HG03045 (cell line): ENCODE measurements around the gene AP2M1.
"Not testable (repeated sequence)": the region's sequence is repeated elsewhere in the genome, so short reads cannot be mapped to it uniquely, and the experiment has no call there.

Source experiments
- ATAC-seq: cut with Tn5 transposase; IDR thresholded peaks from one replicate; pipeline ENCODE4 v1.9.1; 2021; ENCODE audit warnings: mild to moderate bottlenecking, moderate library complexity; ENCODE audit not compliant: unreplicated experiment

AP2M1 gene

GRCh38 chr3:184156522-184156955, 18.1 kb upstream of the AP2M1 start:
- ATAC-seq, result no peak

DNA sequence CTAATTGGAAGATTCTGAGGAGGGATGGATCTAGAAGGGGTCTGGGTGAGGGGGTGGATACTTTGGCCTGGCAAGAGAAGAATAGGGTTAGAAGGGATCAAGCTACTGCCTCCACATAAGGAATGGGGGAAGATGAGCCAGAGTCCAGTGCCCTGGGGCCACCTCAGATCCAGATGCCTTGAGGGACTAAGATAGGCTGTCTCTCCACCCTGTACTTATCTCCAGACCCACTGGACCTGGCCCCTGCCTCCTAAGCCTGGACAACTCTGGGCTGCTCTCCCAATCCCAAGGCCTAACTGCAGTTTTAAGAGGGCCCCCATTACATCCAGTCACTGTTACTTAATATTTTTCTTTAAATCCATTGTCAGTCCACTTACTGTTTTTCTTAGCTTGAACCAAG, 17.4 kb upstream of the AP2M1 start:
- ATAC-seq, result no peak

DNA sequence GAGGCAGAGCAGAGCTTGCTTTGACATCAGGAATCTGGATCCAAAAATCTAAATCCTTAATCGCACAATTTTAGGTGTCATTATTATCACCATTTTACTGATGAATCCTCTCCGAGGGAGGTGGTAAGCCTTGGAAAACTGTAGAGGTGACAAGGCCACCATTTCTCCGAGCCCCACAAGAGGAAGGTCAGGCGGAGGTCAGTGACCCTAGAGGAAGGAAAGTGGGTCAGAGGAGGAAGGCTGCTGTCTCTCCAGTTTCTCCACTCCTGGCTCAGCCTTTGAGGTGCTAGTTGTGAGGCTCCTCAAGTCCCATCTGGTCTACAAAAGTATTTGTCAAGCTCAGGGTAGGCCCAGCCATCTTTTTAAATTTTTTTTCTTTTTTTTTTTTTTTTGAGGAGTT, 16.3 kb upstream of the AP2M1 start:
- no peak for ATAC-seq

GRCh38 chr3:184160456-184160855, 14.2 kb upstream of the AP2M1 start:
- ATAC-seq, result no peak

GRCh38 chr3:184162571-184163070, 12.0 kb upstream of the AP2M1 start:
- ATAC-seq, result not testable (repeated sequence)

DNA sequence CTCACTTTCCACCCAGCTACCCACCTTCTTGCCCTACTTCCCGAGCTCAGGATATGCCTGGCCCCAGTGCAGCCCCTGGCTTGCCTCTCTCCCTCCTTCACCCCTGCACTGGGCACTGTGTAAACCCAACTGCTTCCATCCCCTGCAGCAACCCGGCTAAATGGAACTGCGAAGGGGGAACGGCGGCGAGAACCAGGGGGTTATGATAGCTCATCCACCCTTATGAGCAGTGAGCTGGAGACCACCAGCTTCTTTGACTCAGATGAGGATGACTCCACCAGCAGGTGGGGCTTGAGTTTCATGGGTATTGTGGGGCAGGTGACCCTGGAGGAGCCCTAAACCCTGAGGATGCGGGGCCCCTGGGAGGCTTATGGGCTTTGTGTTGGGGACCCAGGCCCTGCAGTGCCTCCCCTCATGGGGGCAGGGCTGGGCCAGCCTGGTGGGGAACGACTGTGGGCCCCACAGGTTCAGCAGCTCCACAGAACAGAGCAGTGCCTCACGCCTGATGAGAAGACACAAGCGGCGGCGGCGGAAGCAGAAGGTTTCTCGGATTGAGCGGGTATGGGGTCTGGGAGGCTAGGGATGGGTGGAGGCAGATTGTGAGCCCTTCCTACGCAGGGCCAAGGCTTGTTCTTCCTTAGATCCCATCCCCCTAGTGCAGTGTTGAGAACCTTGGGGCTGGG, 9.9 kb upstream of the AP2M1 start:
- ATAC-seq, result no peak

DNA sequence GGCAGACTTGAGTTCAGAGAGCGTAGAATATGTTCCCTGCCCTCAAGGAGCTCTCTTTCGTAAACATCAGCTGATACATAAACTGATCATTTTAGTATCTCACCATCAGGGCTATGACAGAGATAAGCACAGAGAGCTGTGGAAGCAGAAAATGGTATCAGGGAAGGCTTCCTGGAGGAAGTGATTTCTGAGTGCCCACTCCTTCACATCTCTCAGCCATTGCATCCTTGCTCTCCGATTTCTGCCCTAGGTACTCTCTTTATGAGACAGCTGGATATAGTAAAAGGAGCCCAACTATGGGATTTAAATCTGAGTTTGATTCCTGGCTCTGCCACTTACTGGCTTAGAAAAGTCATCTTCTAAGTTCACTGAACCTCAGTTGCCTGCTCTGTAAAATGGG, 9.1 kb upstream of the AP2M1 start:
- no peak for ATAC-seq

DNA sequence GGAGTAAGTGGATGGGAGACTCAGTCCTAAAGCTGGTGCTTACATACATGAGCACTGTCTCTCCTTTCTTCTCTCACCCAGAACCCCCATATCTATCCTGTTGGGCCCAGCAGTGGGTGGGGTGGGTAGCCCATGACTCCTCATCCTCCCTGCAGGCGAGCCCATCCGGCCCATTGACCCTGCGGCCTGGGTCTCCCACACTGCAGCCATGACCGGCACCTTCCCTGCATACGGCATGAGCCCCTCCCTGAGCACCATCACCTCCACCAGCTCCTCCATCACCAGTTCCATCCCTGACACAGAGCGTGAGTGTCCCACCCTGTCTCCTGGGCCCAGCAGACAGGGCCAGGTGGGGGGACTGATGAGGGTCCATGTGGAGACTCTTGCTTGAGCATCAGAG, 8.0 kb upstream of the AP2M1 start:
- ATAC-seq, result no peak

- no peak for ATAC-seq
These were observed 6.9 kb upstream of the AP2M1 start for GRCh38 chr3:184167786-184168185.

GRCh38 chr3:184168363-184169120, 6.1 kb upstream of the AP2M1 start:
- no peak for ATAC-seq

DNA sequence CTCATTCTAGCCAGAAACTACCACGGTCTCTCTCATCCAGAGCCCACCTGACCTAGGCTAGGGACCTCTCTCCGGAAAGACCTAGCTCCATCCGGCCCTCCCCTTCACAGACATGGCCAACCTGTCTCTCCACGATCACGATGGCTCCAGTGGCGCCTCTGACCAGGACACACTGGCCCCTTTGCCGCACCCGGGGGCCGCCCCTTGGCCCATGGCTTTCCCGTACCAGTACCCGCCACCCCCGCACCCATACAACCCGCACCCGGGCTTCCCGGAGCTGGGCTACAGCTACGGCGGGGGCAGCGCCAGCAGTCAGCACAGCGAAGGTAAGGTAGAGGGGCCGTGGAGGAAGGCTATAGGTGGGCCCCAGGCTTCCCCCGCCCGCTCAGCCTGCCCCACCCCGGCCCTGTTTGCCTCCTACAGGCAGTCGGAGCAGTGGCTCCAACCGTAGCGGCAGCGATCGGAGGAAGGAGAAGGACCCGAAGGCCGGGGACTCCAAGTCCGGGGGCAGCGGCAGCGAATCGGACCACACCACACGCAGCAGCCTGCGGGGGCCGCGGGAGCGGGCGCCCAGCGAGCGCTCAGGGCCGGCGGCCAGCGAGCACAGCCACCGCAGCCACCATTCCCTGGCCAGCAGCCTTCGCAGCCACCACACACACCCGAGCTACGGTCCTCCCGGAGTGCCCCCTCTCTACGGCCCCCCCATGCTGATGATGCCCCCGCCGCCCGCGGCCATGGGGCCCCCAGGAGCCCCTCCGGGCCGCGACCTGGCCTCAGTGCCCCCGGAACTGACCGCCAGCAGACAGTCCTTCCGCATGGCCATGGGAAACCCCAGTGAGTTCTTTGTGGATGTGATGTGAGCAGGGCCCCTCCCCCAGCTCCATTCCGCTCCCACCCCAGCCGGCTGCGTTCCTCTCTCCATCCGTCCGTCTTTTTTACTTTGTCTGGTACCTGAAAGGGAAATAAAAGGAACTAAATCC, 4.5 kb upstream of the AP2M1 start:
- no peak for ATAC-seq

DNA sequence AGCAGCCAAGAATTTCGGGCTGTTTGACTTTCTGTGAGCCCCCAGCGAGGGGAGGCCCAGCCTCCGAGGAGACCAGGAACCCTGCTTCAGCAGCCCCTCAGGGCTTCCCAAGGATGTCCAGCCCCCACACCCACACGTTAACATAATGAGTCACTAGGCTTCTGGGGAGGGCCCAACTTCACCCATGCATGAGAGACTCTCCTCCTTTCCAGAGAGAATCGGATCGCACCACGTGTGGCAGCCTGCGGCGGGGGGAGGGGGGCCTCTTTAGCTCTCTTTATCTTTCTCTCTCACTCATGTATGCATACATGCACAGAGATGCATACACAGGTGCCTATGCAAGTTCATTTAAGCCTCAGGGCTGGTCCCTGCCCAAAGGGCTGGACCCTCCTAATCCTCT, 3.1 kb upstream of the AP2M1 start:
- ATAC-seq, result no peak

DNA sequence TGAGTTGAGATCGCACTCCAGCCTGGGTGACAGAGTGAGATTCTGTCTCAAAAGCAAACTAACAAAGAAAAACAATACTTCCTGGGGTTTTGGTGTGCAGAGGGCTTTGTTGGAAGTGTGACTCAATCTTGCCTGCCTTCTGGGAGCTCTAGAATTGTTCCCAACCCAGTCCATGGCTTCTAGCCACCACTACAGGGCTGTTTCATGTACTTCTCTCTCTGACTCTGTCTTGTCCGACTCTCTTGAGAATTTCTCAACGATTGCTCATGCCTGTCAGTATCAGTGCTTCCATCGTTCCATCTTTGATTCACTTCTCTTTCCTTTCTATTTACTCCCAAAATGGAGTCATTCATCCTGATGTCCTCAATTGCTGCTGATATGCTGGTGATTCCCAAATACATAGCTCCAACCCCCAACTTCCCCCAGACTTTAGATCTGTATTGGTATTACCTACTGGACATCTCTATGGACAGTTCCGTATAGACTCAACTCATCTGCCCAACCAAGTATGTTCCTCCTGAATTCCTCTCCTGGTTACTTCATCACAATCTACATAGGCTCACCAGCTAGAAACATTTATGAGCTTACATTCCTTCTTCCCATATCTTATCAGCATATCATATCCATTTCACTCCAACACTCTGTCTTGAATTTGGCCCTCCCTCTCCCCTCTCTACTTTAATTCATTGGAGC, 1.8 kb upstream of the AP2M1 start:
- no peak for ATAC-seq

DNA sequence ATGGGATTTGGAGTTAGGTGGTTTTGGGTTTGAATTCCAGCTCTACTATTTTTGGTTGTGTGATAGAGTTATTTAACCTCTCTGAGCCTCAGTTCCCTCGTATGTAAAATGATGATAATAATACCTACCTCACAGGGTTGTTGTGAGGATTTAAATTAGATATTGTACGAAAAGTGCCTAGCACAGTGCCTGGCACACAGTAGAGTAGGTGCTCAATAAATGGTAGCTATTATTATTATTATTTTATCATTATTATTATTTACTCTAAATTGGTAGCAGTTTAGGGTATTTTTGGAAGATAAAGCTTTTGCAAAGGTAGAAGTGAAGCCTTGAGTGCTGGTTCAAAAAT, 1.3 kb upstream of the AP2M1 start:
- ATAC-seq, result no peak

GRCh38 chr3:184174284-184174645, 390 bp upstream of the AP2M1 start:
- ATAC-seq, result no peak

- no peak for ATAC-seq
These were observed 851 bp downstream of the AP2M1 start for GRCh38 chr3:184175506-184175905.

- ATAC-seq, result no peak
These were observed 1.3 kb downstream of the AP2M1 start for GRCh38 chr3:184175981-184176376.

DNA sequence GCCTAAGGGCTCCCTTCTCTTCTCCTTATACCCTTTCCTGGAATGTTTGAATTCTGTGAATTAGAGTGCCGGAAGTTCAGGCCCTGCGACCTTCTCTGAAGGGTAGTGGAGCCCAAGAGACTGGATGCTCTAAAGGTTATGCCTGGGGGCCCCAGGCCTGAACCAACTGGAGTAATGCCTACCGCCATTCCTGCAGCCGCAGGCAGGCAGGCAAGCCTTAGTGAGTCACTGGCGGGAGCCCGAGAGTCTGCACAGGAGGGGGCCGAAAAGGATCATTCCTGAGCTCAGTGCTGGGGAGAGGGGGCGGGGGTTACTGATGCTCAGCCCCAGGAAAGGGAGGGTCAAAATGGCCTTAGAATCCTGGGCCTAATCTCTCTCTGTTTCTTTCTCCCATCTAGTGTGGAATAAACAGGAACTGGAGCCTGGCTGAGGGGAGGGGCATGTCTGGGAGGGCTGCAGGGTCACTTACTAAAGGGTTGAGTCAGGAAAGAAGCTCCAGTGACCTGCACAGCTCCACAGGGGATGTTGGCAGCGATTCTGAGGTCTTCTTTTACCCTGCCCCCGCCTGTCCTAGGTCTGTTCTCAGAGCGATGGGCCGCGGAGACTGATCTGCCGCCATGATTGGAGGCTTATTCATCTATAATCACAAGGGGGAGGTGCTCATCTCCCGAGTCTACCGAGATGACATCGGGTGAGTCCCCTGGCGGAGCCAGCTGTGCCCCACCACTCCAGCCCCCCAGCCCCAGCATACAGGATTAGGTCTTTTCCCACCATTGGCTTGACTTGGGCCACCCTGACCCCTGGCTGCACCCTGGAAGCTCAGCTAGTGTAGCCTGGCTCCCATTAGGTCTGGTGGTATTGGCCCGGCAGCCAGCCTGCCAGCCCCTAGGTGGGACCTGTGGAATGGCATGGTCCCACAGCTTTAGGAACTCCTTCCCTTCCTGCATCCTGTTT, 2.0 kb downstream of the AP2M1 start:
- ATAC-seq, result no peak

GRCh38 chr3:184177331-184177731, 2.7 kb downstream of the AP2M1 start:
- ATAC-seq, result no peak
